Upper lobe of left lung (tissue), 4 donors: ENCODE measurements around the gene HIGD2B.
"Not testable (repeated sequence)": the region's sequence is repeated elsewhere in the genome, so short reads cannot be mapped to it uniquely, and the experiment has no call there.

Source experiments
- CTCF ChIP-seq, 6 experiments: fragments of 450-650 bp in 4 of 6; fragments of 200-600 bp in 2 of 6; sonication (generic) in 2 of 6; IDR thresholded peaks; one replicate each; pipeline ENCODE4 v1.5.1; 2016 to 2019; ENCODE audit warnings: antibody characterized with exemption in 6 of 6
- POLR2A ChIP-seq, 4 donors: fragments of 450-650 bp; IDR thresholded peaks; one replicate each; pipeline ENCODE4 v1.5.1; 2016 to 2017; ENCODE audit warnings: antibody characterized with exemption in 4 of 4, mild to moderate bottlenecking in 2 of 4

- not testable (repeated sequence) for TF ChIP-seq CTCF, POLR2A (IDR thresholded peaks at IDR 0.05)
Measured at GRCh38 chr15:72656014-72656413, 30.0 kb downstream of the HIGD2B start.
